ENCODE measurements around the gene PHF2.
"Not testable (repeated sequence)": the region's sequence is repeated elsewhere in the genome, so short reads cannot be mapped to it uniquely, and the experiment has no call there.

PHF2 gene

GRCh38 chr9:93663877-93664548 lies 87.6 kb downstream of the PHF2 start:
- no peak for DNase-seq

DNA sequence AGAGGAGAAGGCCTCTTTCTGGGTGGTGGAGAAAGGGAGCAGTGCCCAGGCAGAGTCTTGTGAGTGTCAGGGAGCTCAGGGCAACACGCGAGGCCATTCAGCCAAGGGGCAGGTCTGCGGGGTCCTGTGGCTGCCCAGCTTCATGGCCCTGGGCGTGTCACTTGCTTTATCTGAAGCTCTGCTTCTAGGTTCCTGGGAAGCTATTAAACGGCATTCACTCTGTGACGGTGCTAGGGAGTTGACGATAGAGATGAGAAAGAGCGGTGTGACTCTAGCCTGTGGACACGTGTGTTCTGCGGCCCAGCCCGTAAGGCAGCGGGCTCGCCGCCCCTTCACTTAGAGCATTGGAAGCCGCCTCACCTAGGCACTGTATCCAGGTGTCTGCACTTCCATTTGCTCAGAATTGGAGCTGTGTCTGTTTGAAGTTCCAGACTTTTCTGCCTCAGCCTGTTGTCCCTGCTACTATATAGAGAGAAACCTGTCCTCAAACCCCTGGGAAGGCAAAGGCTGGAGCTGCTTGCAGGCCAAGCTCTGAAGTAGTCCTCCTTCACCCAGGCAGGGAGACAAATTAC lies 88.3 kb downstream of the PHF2 start:
- no peak for DNase-seq

DNA sequence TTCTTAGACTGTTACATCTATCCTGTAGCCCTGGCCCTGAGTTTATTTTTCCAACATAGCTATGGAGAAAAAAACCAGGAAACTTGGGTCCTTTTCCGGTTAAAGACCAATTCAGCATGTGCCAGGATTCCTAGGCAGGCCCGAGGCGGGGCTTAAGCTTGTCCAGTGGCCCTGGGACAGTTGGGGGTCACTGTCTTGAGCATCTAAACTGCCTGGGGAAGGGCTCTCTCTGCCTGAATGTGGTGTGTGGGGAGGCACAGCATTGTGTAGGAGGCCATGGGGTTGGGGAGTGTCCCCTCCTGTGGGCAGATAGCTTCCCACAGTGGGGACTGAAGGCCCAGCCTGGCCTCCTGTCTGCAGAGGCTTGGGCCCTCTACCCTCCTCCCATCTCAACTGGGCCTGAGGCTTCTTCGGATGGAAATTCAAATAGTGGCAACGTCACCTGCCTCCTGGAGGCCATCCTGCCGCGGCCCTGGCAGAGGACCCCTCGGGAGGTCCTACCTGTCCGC lies 88.8 kb downstream of the PHF2 start:
- no peak for DNase-seq

DNA sequence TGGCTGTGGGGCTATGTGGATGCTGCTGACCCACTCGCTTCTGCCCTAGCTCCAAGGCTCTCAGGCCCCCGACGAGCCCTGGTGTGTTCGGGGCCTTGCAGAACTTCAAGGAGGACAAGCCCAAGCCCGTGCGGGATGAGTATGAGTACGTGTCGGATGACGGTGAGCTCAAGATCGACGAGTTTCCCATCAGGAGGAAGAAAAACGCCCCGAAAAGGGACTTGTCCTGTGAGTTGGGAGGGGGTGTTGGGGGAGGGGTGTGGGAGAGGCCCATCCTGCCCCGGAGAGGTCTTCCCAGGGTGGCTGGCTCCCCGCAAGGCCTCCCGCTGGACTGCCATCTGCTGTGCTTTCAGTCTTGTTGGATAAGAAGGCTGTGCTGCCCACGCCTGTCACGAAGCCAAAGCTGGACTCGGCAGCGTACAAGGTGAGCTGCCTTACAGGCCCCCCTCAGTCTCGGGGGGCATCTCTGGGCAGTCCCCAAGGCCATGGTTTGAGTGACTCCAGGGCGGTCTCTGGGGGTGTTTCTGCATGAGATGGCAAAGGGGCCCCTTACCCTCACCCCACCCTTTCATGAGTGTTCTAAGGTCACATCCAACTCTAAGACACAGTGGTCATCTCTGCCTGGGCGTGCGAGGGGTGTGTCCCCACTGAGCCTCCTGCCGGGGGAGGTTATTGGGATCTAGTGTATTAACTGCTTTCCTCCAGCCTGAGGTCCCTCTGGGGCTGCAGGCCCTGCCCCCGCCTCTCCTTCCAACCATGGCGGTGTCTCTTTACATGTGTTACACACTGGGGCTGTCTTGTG lies 89.5 kb downstream of the PHF2 start:
- DNase-seq = no peak

GRCh38 chr9:93666439-93666784 lies 90.0 kb downstream of the PHF2 start:
- DNase-seq = not testable (repeated sequence)

DNA sequence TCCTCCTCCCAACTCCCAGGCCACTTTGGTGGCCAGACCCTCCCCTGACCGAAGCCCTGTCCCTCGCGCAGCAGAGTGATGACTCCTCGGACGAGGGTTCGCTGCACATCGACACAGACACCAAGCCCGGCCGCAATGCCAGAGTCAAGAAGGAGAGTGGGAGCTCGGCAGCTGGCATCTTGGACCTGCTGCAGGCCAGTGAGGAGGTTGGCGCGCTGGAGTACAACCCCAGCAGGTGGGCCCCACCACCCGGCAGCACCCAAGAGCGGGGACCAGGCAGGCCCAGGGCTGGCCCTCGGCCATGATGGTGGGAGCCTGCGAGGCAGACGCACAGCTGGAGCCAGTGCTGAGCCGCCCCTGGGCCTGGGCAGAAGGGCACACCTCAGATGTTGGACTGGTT lies 90.6 kb downstream of the PHF2 start:
- no peak for DNase-seq

DNA sequence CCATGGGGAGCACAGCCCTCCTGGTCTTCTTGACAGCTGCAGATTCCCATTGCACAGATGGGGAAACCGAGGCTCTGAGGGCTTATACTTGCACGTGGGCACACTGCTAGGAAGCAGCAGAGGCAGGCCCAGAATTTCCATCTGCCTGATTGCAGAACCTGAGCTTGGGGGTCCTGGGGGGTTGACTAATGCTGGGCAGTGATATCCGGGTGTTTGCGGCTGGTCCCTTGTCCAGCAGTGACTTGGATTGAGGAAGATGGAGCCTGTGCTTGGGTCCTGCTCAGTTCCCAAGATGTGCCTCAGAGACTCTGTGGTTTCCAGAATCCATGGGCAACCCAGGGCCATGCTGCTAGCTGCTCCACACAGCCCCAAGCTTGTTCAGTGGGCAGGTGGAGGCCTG lies 91.2 kb downstream of the PHF2 start:
- DNase-seq = no peak

DNA sequence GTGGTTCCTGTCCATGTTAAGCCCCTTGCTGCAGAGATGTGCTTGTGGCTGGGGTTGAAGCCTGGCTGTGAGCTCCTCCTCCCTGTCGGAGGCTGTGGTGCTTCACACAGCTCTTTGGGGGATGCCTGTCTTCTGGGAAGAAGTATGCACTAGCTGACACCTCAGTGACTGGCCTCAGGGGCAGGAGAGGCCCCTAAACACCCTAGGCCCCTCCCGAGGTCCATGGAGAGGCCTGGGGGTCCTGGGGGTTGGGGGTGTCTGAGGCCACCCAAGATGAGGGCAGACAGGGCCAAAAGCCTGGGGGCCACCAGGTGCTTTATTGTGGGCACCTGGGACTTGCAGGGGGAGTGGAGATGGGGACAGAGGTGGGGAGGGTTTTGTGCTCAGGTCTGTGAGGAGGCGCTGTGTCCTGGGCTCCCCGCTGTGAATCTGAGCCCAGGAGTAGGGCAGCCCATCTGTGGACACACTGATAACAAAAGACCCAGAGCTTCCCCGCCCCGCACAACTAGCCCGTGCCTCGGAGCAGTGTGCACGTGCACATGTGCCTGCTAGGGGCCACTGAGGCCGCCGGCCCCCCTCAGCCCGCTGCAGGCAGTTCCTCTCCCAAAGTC lies 92.0 kb downstream of the PHF2 start:
- no peak for DNase-seq

GRCh38 chr9:93669116-93669957 lies 93.0 kb downstream of the PHF2 start:
- no peak for DNase-seq

DNA sequence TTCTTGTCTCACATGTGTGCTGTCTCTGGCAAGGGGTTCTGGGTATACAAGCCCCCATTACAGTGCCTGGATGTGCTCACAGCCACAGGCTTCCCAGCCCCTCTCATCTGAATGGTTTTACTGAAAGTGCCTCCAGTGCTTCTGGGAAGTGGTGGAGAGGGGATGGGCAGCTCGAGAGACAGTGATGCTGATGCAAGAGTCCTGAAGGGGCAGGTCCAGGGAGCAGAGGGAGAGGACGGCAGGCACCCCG lies 93.5 kb downstream of the PHF2 start:
- DNase-seq = no peak

DNA sequence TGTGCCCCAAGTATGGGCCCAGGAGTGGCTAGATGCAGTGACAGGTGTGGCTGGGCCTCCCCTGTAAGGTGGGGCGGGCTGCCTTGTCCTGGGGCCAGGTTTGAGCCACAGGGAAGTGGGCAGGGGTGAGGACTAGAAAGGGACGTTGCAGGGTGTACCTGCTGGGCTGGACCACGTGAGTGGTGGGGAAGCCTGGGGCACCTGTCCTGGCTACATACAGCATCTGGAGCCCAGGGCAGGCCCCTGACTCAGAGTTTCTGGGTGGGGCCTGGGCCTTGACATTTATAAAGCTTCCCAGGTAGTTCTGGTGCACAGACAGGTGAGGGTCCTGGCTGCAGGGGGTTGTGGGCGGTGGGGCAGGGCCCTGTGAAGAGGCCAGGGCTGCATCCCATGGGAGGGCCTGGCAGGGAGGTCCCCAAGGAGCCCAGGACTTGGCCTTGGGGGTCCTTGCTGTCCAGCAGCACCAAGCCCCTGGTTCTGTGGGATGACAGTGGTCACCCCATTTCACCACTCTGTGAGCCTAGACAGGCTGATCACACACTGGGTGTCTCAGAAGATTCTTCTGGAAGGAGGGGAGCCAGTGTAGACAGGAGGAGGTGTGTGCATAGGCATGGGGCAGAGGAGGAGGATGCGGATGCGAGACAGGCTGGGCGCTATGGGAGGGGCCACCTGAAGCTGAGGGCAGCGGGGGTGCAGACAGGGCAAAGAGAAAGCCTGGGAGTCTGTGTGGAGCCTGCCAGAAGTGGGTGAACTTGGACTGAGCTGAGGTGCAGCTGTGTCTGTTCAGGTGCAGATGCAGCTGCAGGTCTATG lies 94.0 kb downstream of the PHF2 start:
- no peak for DNase-seq

DNA sequence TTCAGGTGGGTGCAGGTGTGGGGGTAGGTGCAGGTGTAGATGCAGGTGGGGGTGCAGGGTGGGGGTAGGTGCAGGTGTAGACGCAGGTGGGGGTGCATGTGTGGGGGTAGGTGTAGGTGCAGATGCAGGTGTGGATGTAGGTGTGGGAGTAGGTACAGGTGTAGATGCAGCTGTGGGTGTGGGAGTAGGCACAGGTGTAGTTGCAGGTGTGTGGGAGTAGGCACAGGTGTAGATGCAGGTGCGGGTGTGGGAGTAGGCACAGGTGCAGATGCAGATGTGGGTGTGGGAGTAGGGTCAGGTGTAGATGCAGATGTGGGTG lies 94.6 kb downstream of the PHF2 start:
- no peak for DNase-seq

DNA sequence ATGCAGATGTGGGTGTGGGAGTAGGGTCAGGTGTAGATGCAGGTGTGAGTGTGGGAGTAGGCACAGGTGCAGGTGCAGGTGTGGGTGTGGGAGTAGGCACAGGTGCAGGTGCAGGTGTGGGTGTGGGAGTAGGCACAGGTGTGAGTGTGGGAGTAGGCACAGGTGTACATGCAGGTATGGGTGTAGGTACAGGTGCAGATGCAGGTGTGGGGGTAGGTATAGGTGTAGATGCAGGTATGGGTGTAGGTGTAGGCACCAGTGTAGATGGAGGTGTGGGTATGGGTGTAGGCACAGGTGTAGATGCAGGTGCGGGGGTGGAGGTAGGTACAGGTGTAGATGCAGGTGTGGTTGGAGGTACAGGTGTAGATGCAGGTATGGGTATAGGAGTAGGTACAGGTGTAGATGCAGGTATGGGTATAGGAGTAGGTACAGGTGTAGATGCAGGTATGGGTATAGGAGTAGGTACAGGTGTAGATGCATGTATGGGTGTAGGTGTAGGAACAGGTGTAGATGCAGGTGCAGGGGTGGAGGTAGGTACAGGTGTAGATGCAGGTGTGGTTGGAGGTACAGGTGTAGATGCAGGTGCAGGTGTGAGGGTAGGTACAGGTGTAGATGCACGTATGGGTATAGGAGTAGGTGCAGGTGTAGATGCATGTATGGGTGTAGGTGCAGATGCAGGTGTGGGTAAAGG lies 96.1 kb downstream of the PHF2 start:
- DNase-seq = not testable (repeated sequence)

DNA sequence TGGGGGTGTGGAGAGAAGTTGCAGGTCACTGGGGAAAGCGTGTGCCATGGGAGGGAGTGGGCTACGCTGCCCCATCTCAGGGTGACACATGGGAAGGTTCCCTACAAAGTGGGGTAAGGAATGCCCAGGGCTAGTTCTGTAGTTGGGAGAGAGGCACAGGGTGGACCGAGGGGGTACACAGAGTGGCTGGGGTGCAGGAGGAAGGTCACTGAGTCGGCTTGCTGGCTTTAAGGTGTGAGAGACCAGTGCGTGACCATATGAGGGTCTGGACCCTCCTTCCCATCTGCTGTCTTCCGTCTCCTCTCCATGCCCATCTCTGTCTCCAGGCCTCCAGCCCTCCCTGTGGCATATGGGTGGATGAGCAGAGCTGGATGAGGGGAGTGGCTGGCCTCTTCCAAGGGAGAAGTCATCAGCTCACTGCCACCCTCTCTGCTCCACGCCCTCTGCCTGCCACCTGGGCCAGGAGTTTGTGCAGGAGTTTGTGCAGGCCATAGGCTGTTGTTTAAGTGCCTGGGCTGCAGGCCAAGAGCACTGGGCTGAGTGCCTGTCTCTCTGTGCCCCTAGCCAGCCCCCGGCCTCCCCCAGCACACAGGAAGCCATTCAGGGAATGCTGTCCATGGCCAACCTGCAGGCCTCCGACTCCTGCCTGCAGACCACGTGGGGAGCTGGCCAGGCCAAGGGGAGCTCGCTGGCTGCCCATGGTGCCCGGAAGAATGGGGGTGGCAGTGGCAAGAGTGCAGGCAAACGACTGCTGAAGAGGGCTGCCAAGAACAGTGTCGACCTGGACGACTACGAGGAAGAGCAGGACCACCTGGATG lies 96.8 kb downstream of the PHF2 start:
- DNase-seq = peak in 3 of 58 donors; percentile 11 to 40 (median 28)

- no peak for DNase-seq
These were observed 97.5 kb downstream of the PHF2 start for GRCh38 chr9:93673839-93674334.

- DNase-seq = no peak
These were observed 98.4 kb downstream of the PHF2 start for GRCh38 chr9:93674580-93675335.

DNA sequence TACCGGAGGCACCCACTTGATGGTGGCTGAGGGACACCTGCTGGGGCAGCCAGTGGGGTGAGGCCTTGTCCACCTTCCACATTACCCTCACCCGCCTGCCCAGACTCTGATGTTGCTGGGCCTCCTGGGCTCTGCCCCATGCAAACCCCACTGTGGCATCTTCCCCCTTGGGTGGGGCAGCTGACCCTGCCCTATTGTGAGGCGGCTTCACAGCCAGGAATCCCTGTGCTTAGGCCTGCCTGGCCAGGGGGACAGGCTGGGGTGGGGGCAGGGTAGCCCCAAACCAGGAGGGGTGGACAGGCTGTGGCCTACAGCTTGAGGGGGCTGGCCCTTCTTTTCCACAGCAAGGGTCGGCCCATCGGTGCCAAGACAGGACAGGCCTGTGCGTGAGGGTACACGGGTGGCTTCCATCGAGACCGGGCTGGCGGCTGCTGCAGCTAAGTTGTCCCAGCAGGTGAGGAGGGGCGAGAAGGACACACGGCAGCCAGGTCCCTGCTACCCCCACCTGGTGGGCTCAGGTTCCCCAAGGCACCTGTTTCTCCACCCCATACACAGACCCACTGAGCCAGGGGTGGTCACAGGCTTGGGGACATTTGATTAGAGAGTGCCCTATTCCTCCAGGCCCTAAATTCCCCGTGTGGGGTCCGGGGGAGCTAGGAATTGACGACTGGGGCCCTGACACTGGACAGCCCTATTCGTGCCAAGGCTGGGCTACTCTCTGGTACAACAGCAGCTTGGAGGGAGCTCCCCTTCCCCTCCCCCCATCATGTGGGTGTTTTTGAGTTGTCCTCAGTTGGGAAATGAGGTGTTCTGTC lies 99.2 kb downstream of the PHF2 start:
- DNase-seq = no peak

Data from anterior cingulate cortex (tissue), 58 donors.